Measurements from ENCODE around the gene WASHC2A.
"Not testable (repeated sequence)": the region's sequence is repeated elsewhere in the genome, so short reads cannot be mapped to it uniquely, and the experiment has no call there.

DNA sequence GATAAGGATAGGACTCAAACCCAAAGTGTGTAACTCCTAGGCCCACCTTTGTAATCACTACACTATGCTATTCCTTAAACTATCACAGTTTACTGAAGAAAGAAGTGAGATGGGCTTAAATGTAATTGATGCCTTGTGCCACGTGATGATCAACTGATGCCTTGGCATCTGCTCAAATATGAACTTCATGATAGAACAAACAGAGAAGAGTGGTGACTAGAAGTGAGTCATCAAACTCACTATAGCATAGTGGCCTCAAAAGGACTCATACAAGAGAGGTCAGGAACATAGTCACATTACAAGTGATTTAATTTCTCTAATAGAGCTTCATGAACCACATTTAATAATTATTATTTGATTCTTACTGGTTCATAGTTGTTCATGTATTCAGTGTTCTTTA lies 101.8 kb downstream of the WASHC2A start:
- TF ChIP-seq, protein P1, sequence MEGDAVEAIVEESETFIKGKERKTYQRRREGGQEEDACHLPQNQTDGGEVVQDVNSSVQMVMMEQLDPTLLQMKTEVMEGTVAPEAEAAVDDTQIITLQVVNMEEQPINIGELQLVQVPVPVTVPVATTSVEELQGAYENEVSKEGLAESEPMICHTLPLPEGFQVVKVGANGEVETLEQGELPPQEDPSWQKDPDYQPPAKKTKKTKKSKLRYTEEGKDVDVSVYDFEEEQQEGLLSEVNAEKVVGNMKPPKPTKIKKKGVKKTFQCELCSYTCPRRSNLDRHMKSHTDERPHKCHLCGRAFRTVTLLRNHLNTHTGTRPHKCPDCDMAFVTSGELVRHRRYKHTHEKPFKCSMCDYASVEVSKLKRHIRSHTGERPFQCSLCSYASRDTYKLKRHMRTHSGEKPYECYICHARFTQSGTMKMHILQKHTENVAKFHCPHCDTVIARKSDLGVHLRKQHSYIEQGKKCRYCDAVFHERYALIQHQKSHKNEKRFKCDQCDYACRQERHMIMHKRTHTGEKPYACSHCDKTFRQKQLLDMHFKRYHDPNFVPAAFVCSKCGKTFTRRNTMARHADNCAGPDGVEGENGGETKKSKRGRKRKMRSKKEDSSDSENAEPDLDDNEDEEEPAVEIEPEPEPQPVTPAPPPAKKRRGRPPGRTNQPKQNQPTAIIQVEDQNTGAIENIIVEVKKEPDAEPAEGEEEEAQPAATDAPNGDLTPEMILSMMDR (optimal IDR thresholded peaks at IDR 0.05 in 1 of 3, IDR thresholded peaks at IDR 0.05 in 1 of 3, conservative IDR thresholded peaks at IDR 0.05 in 1 of 3; ENCODE audit: extremely low read depth in 1 of 3, insufficient read depth in 2 of 3, low read length in 3 of 3): not testable (repeated sequence)
- not testable (repeated sequence) for TF ChIP-seq EZH2 (IDR thresholded peaks at IDR 0.05; ENCODE audit: low read length)

All from keratinocyte (primary cell).